Superior temporal gyrus (tissue), 1 donor: ENCODE data around the gene SWAP70.

Experiments used
- DNase-seq: peaks from one replicate; pipeline ENCODE4 v3.0.0-alpha.2; 2016; ENCODE audit errors: extremely low spot score

Gene SWAP70

GRCh38 chr11:9651899-9652748, 11.8 kb upstream of the SWAP70 start:
- no peak for DNase-seq

- DNase-seq: no peak
Measured at GRCh38 chr11:9653871-9654270, 10.0 kb upstream of the SWAP70 start.

GRCh38 chr11:9656864-9657263, 7.0 kb upstream of the SWAP70 start:
- DNase-seq: no peak

GRCh38 chr11:9657531-9657930, 6.3 kb upstream of the SWAP70 start:
- DNase-seq: no peak

- no peak for DNase-seq
Measured at GRCh38 chr11:9660886-9661285, 3.0 kb upstream of the SWAP70 start.

GRCh38 chr11:9662273-9662672, 1.6 kb upstream of the SWAP70 start:
- peak; percentile 34 for DNase-seq

- peak; percentile 20 for DNase-seq
Measured at GRCh38 chr11:9664276-9665171, 647 bp downstream of the SWAP70 start.

GRCh38 chr11:9665749-9666148, 1.9 kb downstream of the SWAP70 start:
- no peak for DNase-seq

- DNase-seq: no peak
Measured at GRCh38 chr11:9669954-9670353, 6.1 kb downstream of the SWAP70 start.

- no peak for DNase-seq
Measured at GRCh38 chr11:9672288-9672916, 8.5 kb downstream of the SWAP70 start.

GRCh38 chr11:9672918-9673317, 9.0 kb downstream of the SWAP70 start:
- DNase-seq: no peak

- DNase-seq: no peak
Measured at GRCh38 chr11:9675691-9676090, 11.8 kb downstream of the SWAP70 start.

- DNase-seq: no peak
Measured at GRCh38 chr11:9677951-9678350, 14.1 kb downstream of the SWAP70 start.

- no peak for DNase-seq
Measured at GRCh38 chr11:9678576-9678975, 14.7 kb downstream of the SWAP70 start.

- no peak for DNase-seq
Measured at GRCh38 chr11:9680028-9680427, 16.2 kb downstream of the SWAP70 start.

- no peak for DNase-seq
Measured at GRCh38 chr11:9681583-9682372, 17.9 kb downstream of the SWAP70 start.

- DNase-seq: peak; percentile 58
Measured at GRCh38 chr11:9687711-9688477, 24.0 kb downstream of the SWAP70 start.

GRCh38 chr11:9688716-9689511, 25.0 kb downstream of the SWAP70 start:
- DNase-seq: peak; percentile 93

GRCh38 chr11:9689721-9690120, 25.8 kb downstream of the SWAP70 start:
- no peak for DNase-seq

- no peak for DNase-seq
Measured at GRCh38 chr11:9691865-9692264, 28.0 kb downstream of the SWAP70 start.
